Neural cell (in vitro differentiated cells): Measurements from ENCODE around the gene KRTAP4-16. TPM values are rescaled to one million over a fixed set of nuclear protein-coding genes. Genes with fewer than 3 reads are reported as not detected.

ENCODE experiments used
- H2AFZ ChIP-seq: fragments of 200-600, 300-800 bp; sonication (generic), shearing (Covaris generic); 2 replicates; pipeline ENCODE4 v1.6.0; 2014; ENCODE audit warnings: low read depth, mild to moderate bottlenecking, antibody characterized with exemption, low read length, moderate library complexity
- H3F3A ChIP-seq: fragments of 200-600 bp; shearing (Covaris generic); 2 replicates; pipeline ENCODE4 v1.6.1; 2016; ENCODE audit warnings: mild to moderate bottlenecking, moderate library complexity, mixed read lengths, antibody characterized with exemption, low read length; ENCODE audit not compliant: insufficient read depth, poor library complexity, severe bottlenecking
- H3K27ac ChIP-seq: fragments of 200-600, 300-800 bp; sonication (generic), shearing (Covaris generic); 2 replicates; pipeline ENCODE4 v1.5.1; 2014; ENCODE audit warnings: mild to moderate bottlenecking, low read length, moderate library complexity
- H3K27me3 ChIP-seq: fragments of 300-800, 200-600 bp; sonication (generic), shearing (Covaris generic); 2 replicates; pipeline ENCODE4 v1.6.0; 2014; ENCODE audit warnings: mild to moderate bottlenecking, low read depth, low read length, moderate library complexity; ENCODE audit not compliant: insufficient read depth
- H3K36me3 ChIP-seq: fragments of 300-800, 200-600 bp; sonication (generic), shearing (Covaris generic); 2 replicates; pipeline ENCODE4 v1.5.1; 2014; ENCODE audit warnings: mild to moderate bottlenecking, antibody characterized with exemption, low read length, moderate library complexity; ENCODE audit not compliant: insufficient read depth
- H3K4me2 ChIP-seq: fragments of 300-800, 200-600 bp; sonication (generic), shearing (Covaris generic); 2 replicates; pipeline ENCODE4 v1.6.0; 2014; ENCODE audit warnings: mild to moderate bottlenecking, low read length
- H3K4me3 ChIP-seq: fragments of 300-800, 200-600 bp; sonication (generic), shearing (Covaris generic); 2 replicates; pipeline ENCODE4 v1.5.1; 2014; ENCODE audit warnings: mild to moderate bottlenecking, low read length, moderate library complexity
- H3K79me2 ChIP-seq: fragments of 200-600 bp; shearing (Covaris generic); replicated peaks from 2 replicates; pipeline ENCODE4 v1.6.0; 2014; ENCODE audit warnings: mild to moderate bottlenecking, low read length, moderate library complexity; ENCODE audit not compliant: insufficient read depth
- H3K9ac ChIP-seq: fragments of 300-800, 200-600 bp; sonication (generic), shearing (Covaris generic); 2 replicates; pipeline ENCODE4 v1.6.1; 2016; ENCODE audit warnings: mild to moderate bottlenecking, low read length, mixed read lengths
- H3K9me2 ChIP-seq: fragments of 200-600 bp; shearing (Covaris generic); 2 replicates; pipeline ENCODE4 v1.6.1; 2016; ENCODE audit warnings: mild to moderate bottlenecking, low read length, mixed read lengths; ENCODE audit not compliant: insufficient read depth
- H3K9me3 ChIP-seq: fragments of 200-600, 300-800 bp; sonication (generic), shearing (Covaris generic); 2 replicates; pipeline ENCODE4 v1.6.1; 2016; ENCODE audit warnings: mild to moderate bottlenecking, mixed run types, low read length, moderate library complexity, mixed read lengths
- H4K20me1 ChIP-seq: fragments of 200-600 bp; shearing (Covaris generic); 2 replicates; pipeline ENCODE4 v1.6.1; 2016; ENCODE audit warnings: mild to moderate bottlenecking, mixed run types; ENCODE audit not compliant: insufficient read depth
- EP300 ChIP-seq: fragments of 450-650 bp; conservative IDR thresholded peaks from 2 replicates; pipeline ENCODE4 v1.6.1; 2014; ENCODE audit warnings: antibody characterized with exemption, mild to moderate bottlenecking, moderate library complexity; ENCODE audit not compliant: poor library complexity, severe bottlenecking
- EZH2 ChIP-seq: fragments of 200-600, 300-800 bp; shearing (Covaris generic), sonication (generic); IDR thresholded peaks from 2 replicates; pipeline ENCODE4 v1.6.1; 2014; ENCODE audit warnings: antibody characterized with exemption, low read length, borderline replicate concordance, mild to moderate bottlenecking; ENCODE audit not compliant: insufficient read depth, poor library complexity, severe bottlenecking
- MXI1 ChIP-seq: fragments of 450-650 bp; conservative IDR thresholded peaks from 2 replicates; pipeline ENCODE4 v1.6.1; 2014; ENCODE audit warnings: antibody characterized with exemption, mild to moderate bottlenecking; ENCODE audit not compliant: poor library complexity, severe bottlenecking
- POLR2AphosphoS5 ChIP-seq: IDR thresholded peaks from 2 replicates; pipeline ENCODE4 v1.6.1; 2012
- RAD21 ChIP-seq: fragments of 450-650 bp; conservative IDR thresholded peaks from 2 replicates; pipeline ENCODE4 v1.6.1; 2014; ENCODE audit warnings: antibody characterized with exemption, mild to moderate bottlenecking, moderate library complexity
- SMC3 ChIP-seq: fragments of 450-650 bp; conservative IDR thresholded peaks from 2 replicates; pipeline ENCODE4 v1.6.1; 2014; ENCODE audit warnings: antibody characterized with exemption, mild to moderate bottlenecking, moderate library complexity; ENCODE audit not compliant: poor library complexity
- TAF1 ChIP-seq: IDR thresholded peaks from 2 replicates; pipeline ENCODE4 v1.6.1; 2012; ENCODE audit warnings: low read depth
- polyA plus RNA-seq: library from polyadenylated mRNA; depleted of rRNA; stranded (reverse); fragments of >200 nt; gene quantifications from 2 replicates; pipeline ENCODE4 v1.2.3, GENCODE V29; 2014
- TF ChIP-seq, protein P1 (sequence below): IDR thresholded peaks from 2 replicates; pipeline ENCODE4 v1.6.1; 2012; ENCODE audit warnings: borderline replicate concordance
- TF ChIP-seq, protein P2 (sequence below): fragments of 450-650 bp; IDR thresholded peaks from 2 replicates; pipeline ENCODE4 v1.5.1; 2014; ENCODE audit warnings: antibody characterized with exemption, mild to moderate bottlenecking, moderate library complexity; ENCODE audit not compliant: poor library complexity, severe bottlenecking

Gene KRTAP4-16
- polyA plus RNA-seq, 1 donor from 2014 or later, result not detected

DNA sequence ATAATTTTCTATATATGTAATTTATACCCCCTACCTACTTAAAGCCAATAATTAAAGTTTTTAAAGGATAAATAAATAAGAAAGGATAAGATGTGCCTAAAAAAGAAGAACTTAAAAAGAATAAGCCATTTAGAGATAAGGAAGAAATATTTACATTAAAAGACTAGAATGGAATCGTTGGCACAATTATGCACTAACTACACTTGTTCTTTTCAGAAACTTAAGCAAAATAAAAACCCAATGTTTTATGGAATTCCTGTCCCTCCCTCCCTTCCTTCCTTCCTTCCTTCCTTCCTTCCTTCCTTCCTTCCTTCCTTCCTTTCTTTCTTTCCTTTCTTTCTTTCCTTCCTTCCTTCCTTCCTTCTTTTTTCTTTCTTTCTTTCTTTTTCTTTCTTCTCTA lies 42.8 kb upstream of the KRTAP4-16 start:
- Histone ChIP-seq H3F3A (no peaks in the 10 kb centered on the region), H4K20me1 (no peaks in the 10 kb centered on the region), H3K36me3 (no peaks in the 10 kb centered on the region), H3K79me2 (no peaks in the 10 kb centered on the region), H3K9me3 (peaks cover 5% of the 10 kb centered on the region), H3K9me2 (no peaks in the 10 kb centered on the region), H3K4me2 (no peak overlapping the region), H3K27me3 (no peaks in the 10 kb centered on the region), H2AFZ (no peak overlapping the region), H3K4me3 (no peak overlapping the region), H3K27ac (no peak overlapping the region), H3K9ac (no peak overlapping the region)
- no peak for TF ChIP-seq TAF1
- no peak for TF ChIP-seq MXI1
- TF ChIP-seq, protein P1, sequence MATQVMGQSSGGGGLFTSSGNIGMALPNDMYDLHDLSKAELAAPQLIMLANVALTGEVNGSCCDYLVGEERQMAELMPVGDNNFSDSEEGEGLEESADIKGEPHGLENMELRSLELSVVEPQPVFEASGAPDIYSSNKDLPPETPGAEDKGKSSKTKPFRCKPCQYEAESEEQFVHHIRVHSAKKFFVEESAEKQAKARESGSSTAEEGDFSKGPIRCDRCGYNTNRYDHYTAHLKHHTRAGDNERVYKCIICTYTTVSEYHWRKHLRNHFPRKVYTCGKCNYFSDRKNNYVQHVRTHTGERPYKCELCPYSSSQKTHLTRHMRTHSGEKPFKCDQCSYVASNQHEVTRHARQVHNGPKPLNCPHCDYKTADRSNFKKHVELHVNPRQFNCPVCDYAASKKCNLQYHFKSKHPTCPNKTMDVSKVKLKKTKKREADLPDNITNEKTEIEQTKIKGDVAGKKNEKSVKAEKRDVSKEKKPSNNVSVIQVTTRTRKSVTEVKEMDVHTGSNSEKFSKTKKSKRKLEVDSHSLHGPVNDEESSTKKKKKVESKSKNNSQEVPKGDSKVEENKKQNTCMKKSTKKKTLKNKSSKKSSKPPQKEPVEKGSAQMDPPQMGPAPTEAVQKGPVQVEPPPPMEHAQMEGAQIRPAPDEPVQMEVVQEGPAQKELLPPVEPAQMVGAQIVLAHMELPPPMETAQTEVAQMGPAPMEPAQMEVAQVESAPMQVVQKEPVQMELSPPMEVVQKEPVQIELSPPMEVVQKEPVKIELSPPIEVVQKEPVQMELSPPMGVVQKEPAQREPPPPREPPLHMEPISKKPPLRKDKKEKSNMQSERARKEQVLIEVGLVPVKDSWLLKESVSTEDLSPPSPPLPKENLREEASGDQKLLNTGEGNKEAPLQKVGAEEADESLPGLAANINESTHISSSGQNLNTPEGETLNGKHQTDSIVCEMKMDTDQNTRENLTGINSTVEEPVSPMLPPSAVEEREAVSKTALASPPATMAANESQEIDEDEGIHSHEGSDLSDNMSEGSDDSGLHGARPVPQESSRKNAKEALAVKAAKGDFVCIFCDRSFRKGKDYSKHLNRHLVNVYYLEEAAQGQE, result no peak
- no peak for TF ChIP-seq RAD21
- TF ChIP-seq EP300, result no peak
- TF ChIP-seq, protein P2, sequence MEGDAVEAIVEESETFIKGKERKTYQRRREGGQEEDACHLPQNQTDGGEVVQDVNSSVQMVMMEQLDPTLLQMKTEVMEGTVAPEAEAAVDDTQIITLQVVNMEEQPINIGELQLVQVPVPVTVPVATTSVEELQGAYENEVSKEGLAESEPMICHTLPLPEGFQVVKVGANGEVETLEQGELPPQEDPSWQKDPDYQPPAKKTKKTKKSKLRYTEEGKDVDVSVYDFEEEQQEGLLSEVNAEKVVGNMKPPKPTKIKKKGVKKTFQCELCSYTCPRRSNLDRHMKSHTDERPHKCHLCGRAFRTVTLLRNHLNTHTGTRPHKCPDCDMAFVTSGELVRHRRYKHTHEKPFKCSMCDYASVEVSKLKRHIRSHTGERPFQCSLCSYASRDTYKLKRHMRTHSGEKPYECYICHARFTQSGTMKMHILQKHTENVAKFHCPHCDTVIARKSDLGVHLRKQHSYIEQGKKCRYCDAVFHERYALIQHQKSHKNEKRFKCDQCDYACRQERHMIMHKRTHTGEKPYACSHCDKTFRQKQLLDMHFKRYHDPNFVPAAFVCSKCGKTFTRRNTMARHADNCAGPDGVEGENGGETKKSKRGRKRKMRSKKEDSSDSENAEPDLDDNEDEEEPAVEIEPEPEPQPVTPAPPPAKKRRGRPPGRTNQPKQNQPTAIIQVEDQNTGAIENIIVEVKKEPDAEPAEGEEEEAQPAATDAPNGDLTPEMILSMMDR, result no peak
- TF ChIP-seq SMC3, result no peak
- TF ChIP-seq EZH2, result no peak
- TF ChIP-seq POLR2AphosphoS5, result no peak

DNA sequence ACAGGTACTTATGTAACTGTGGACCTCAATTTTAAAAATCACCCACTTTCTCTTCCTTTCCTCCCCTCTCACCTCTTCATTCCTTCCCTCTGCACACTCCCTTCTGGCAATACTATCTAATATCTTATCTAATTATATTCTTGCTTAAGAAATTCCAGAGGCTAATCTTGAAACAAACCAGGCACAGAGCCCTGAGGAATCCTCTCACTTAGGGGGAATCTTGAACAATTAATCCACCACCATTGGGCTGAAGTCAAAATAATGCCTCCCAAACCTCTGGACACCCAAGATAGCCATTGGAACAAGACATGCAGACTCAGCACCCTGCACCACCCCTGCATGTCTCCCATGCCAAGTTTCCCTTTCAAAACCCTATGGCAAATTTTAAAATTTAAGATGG lies 39.4 kb upstream of the KRTAP4-16 start:
- Histone ChIP-seq H4K20me1 (no peaks in the 10 kb centered on the region), H3K79me2 (no peaks in the 10 kb centered on the region), H3K4me2 (no peak overlapping the region), H3K9me3 (peaks cover 5% of the 10 kb centered on the region), H3K9ac (no peak overlapping the region), H3F3A (no peaks in the 10 kb centered on the region), H3K27ac (no peak overlapping the region), H3K27me3 (no peaks in the 10 kb centered on the region), H2AFZ (no peak overlapping the region), H3K9me2 (no peaks in the 10 kb centered on the region), H3K36me3 (no peaks in the 10 kb centered on the region), H3K4me3 (no peak overlapping the region)
- TF ChIP-seq, protein P2, result no peak
